Trophoblast cell (in vitro differentiated cells and primary cell): Measurements from ENCODE around the gene SRP9.
A peak's percentile ranks its signal among the peaks of the same experiment; 100 is the strongest.

Source experiments
- DNase-seq, 2 donors: peaks; one replicate each; pipeline ENCODE4 v3.0.0-alpha.2; 2016
- H2AFZ ChIP-seq: 2 replicates; pipeline ENCODE4 v1.6.1; 2013; ENCODE audit warnings: low read length, moderate library complexity, mild to moderate bottlenecking; ENCODE audit not compliant: insufficient read depth, poor library complexity
- H2AK5ac ChIP-seq: 2 replicates; pipeline ENCODE4 v1.6.1; 2013; ENCODE audit warnings: mild to moderate bottlenecking, low read length
- H2BK120ac ChIP-seq: 2 replicates; pipeline ENCODE4 v1.6.1; 2013; ENCODE audit warnings: low read length, mild to moderate bottlenecking, moderate library complexity; ENCODE audit not compliant: insufficient read depth, poor library complexity
- H2BK12ac ChIP-seq: 2 replicates; pipeline ENCODE4 v1.6.1; 2013; ENCODE audit warnings: mild to moderate bottlenecking, low read length, moderate library complexity
- H2BK5ac ChIP-seq: 2 replicates; pipeline ENCODE4 v1.6.1; 2013; ENCODE audit warnings: low read length, low read depth, moderate library complexity, mild to moderate bottlenecking; ENCODE audit not compliant: poor library complexity
- H3K14ac ChIP-seq: 2 replicates; pipeline ENCODE4 v1.6.1; 2013; ENCODE audit warnings: mild to moderate bottlenecking, low read length
- H3K18ac ChIP-seq: 2 replicates; pipeline ENCODE4 v1.6.1; 2013; ENCODE audit warnings: mild to moderate bottlenecking, low read length
- H3K23ac ChIP-seq: 2 replicates; pipeline ENCODE4 v1.6.1; 2013; ENCODE audit warnings: low read length
- H3K27ac ChIP-seq: 2 replicates; pipeline ENCODE4 v1.5.1; 2013; ENCODE audit warnings: low read depth, mild to moderate bottlenecking, inconsistent platforms, low read length, moderate library complexity
- H3K27me3 ChIP-seq: 2 replicates; pipeline ENCODE4 v1.6.1; 2013; ENCODE audit warnings: inconsistent platforms, mild to moderate bottlenecking, low read length, moderate library complexity; ENCODE audit not compliant: insufficient read depth
- H3K36me3 ChIP-seq, 2 experiments: 1 replicate in 1 of 2; 2 replicates in 1 of 2; pipeline ENCODE4 v1.6.1; 2013; ENCODE audit warnings: low read length in 2 of 2, mild to moderate bottlenecking in 2 of 2, moderate library complexity in 1 of 2; ENCODE audit not compliant: insufficient read depth in 2 of 2, control insufficient read depth in 1 of 2
- H3K4ac ChIP-seq: 2 replicates; pipeline ENCODE4 v1.6.1; 2013; ENCODE audit warnings: low read depth, mild to moderate bottlenecking, low read length, moderate library complexity
- H3K4me1 ChIP-seq, 2 experiments: 1 replicate in 1 of 2; 2 replicates in 1 of 2; pipeline ENCODE4 v1.6.1; 2013; ENCODE audit warnings: low read length in 2 of 2, mild to moderate bottlenecking in 2 of 2, moderate library complexity in 1 of 2; ENCODE audit not compliant: insufficient read depth in 2 of 2, control insufficient read depth in 1 of 2
- H3K4me2 ChIP-seq: 2 replicates; pipeline ENCODE4 v1.6.1; 2013; ENCODE audit warnings: inconsistent platforms, mild to moderate bottlenecking, low read length, moderate library complexity
- H3K4me3 ChIP-seq: 2 replicates; pipeline ENCODE4 v1.5.1; 2013; ENCODE audit warnings: mild to moderate bottlenecking, low read depth, low read length, inconsistent platforms
- H3K79me1 ChIP-seq: one replicate; pipeline ENCODE4 v1.6.1; 2013; ENCODE audit warnings: low read length
- H3K79me2 ChIP-seq: 2 replicates; pipeline ENCODE4 v1.6.1; 2013; ENCODE audit warnings: low read length, mild to moderate bottlenecking; ENCODE audit not compliant: control insufficient read depth, insufficient read depth, poor library complexity
- H3K9ac ChIP-seq: 2 replicates; pipeline ENCODE4 v1.6.1; 2013; ENCODE audit warnings: mild to moderate bottlenecking, low read length
- H3K9me3 ChIP-seq: 2 replicates; pipeline ENCODE4 v1.6.1; 2013; ENCODE audit warnings: low read depth, mild to moderate bottlenecking, control low read depth, inconsistent platforms, low read length; ENCODE audit not compliant: insufficient read depth
- H4K12ac ChIP-seq: 2 replicates; pipeline ENCODE4 v1.6.1; 2013; ENCODE audit warnings: low read depth, mild to moderate bottlenecking, low read length, moderate library complexity
- H4K8ac ChIP-seq: 2 replicates; pipeline ENCODE4 v1.6.1; 2013; ENCODE audit warnings: low read depth, mild to moderate bottlenecking, low read length, moderate library complexity
- H4K91ac ChIP-seq: one replicate; pipeline ENCODE4 v1.6.1; 2013; ENCODE audit warnings: low read depth, mild to moderate bottlenecking, low read length, moderate library complexity
- WGBS: extraction: QIAGEN DNeasy Blood & Tissue Kit; methylation state at CpG from one replicate; pipeline ENCODE4 v1.1.7; 2013; ENCODE audit warnings: missing lambda C conversion rate; ENCODE audit not compliant: insufficient read length, insufficient coverage; ENCODE audit errors: extremely low coverage; 5-methylcytosine and 5-hydroxymethylcytosine counted together

The SRP9 gene

DNA sequence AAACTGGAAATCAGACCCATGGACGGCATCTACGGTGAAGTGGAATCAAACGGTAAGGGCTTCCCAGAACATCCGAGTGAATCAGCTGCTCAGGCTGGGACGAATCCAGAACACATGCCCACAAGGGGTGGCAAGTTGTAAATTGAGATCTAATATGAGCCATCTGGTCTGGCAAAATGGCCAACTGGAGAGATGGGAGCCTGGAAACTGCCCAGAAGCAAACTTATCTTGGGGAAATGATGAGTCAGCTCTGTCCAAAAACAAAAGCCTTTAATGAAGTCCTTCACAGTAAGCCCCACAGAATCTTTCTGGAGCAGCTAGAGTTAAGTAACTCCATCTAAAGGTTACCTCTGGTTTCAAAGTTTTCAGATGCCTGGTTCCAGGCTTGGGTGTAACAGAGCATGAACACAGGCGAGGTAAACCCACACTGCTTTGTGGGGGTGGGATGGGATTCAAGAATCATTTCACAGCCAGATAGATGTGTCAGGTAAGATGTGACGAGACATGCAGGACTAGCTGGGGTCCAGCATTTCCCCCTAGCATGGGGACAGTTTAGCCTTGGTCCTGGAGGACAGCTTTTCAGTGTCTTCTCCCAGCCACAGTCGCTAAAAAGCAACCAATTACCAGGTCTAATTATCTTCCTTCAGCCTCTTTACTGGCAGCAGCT, 10.5 kb upstream of the SRP9 start:
- Histone ChIP-seq H3K14ac (peak overlapping the region; percentile 36), H4K12ac (peak overlapping the region; percentile 35), H3K79me1 (peaks cover 38% of the 10 kb centered on the region), H2BK120ac (peak overlapping the region; percentile 86), H3K9ac (no peak overlapping the region), H3K4me2 (no peak overlapping the region), H3K23ac (no peak overlapping the region), H4K8ac (peak overlapping the region; percentile 70), H3K9me3 (no peaks in the 10 kb centered on the region), H3K4me3 (no peak overlapping the region), H3K4ac (peak overlapping the region; percentile 65), H3K36me3 (no peaks in the 10 kb centered on the region), H3K27ac (peak overlapping the region; percentile 83), H3K4me1 (peaks cover 50 to 63% of the 10 kb centered on the region in 2 experiments), H2BK5ac (peak overlapping the region; percentile 67), H2AK5ac (peak overlapping the region; percentile 88), H4K91ac (peak overlapping the region; percentile 95), H3K27me3 (no peaks in the 10 kb centered on the region), H2BK12ac (peak overlapping the region; percentile 74), H3K79me2 (peaks cover 5% of the 10 kb centered on the region), H2AFZ (peak overlapping the region; percentile 1), H3K18ac (peak overlapping the region; percentile 78)
- no CpG with 5 or more reads among the region's 8 CpGs for WGBS
- no peak for DNase-seq

DNA sequence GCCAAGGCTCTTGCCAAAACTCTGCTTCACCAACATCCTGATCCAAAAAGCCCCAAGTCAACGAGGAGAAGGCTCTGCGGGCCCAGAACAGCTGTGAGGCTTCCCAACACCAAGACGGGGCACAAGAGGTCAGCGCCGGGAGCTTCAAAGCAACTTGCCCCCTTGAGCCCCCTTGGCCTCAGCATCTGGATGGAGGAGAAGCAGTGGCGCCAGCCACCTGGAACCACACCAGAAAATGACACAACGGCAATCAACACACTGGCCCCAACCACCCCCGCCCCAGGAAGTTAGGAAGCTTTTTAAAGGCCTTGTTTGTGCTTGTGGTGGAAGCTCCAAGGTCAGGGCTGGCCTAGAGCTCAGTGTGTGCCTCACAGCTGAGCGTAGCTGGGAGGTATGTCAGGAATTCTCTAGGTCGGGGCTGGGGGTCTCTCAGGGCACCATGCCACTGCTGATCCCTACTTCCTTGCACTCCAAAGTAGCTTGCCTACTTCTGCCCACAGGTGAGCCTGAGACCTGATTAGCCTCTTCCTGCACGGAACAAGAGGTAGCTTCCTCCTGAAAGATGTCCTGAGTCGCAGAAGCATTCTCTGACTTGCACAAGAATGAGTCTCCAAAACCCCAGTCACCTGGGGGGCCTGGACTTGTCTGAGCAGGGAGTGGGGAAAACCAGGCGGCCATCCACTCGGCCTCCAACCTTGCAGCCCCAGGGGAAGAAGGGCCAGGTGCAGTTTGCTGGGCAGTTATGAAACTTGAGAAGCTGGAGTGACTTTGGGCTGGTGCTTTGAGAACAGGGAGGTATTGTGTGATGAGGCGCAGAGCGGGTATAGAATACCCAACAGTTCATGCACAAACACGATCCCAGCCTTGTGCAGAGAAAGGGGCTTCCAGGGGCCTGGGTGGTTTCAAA, 9.7 kb upstream of the SRP9 start:
- no CpG with 5 or more reads among the region's 17 CpGs for WGBS
- no peak overlapping the region for H3K4me3 ChIP-seq
- H3K27ac ChIP-seq = peak overlapping the region; percentile 83
- no peak overlapping the region for H3K23ac ChIP-seq
- H3K4ac ChIP-seq = peak overlapping the region; percentile 65
- no peak overlapping the region for H2AFZ ChIP-seq
- peak overlapping the region; percentile 70 for H4K8ac ChIP-seq
- H4K12ac ChIP-seq = peak overlapping the region; percentile 35
- peak overlapping the region; percentile 78 for H3K18ac ChIP-seq
- H3K36me3 ChIP-seq = no peaks in the 10 kb centered on the region
- H3K4me1 ChIP-seq = peaks cover 50 to 63% of the 10 kb centered on the region in 2 experiments
- H2AK5ac ChIP-seq = peak overlapping the region; percentile 88
- H2BK12ac ChIP-seq = peak overlapping the region; percentile 74
- H2BK120ac ChIP-seq = peak overlapping the region; percentile 86
- H3K27me3 ChIP-seq = no peaks in the 10 kb centered on the region
- no peak overlapping the region for H3K9ac ChIP-seq
- H4K91ac ChIP-seq = peak overlapping the region; percentile 95
- H3K4me2 ChIP-seq = peak overlapping the region; percentile 35
- peak overlapping the region; percentile 71 for H2BK5ac ChIP-seq
- peak; percentile 20 to 34 for DNase-seq
- peaks cover 32% of the 10 kb centered on the region for H3K79me1 ChIP-seq
- no peaks in the 10 kb centered on the region for H3K9me3 ChIP-seq
- peak overlapping the region; percentile 59 for H3K14ac ChIP-seq
- peaks cover 5% of the 10 kb centered on the region for H3K79me2 ChIP-seq

DNA sequence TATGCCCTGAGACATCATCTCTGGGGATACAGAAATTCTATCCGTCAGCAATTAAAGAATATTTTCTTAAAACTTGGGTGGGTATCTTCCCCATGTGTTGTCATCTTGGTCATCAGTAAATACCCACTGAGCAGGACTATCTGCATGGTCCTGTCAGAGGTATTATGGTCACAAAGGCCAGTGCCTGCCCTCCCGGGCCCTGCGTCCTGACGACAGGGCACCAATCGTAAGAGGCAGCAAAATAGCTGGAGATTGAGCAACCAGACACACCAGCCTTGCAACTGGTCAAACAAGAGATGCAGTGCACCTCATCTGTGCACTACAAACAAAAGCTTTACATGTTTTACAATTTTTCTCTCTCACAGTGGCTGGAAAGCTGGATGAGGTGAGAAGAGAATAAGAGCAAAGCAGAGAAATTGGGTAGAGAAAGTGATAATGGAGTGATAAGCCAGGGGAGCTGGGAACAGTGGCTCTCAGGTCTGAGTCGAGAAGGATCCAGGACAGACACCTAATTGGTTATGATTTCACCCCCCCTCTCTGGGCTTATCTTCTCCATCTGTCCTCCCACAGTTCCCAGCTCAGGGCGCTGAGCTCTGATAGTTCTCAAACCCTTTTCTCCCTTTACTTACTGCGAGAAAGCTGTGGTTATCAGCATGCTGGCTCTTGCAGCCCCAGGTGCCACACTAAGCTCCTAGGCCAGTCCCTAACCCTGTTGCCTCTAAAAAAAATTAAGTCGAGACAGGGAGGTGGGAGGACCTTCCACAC, 8.8 kb upstream of the SRP9 start:
- Histone ChIP-seq H3K79me2 (peaks cover 5% of the 10 kb centered on the region), H2BK12ac (peak overlapping the region; percentile 51), H3K9ac (no peak overlapping the region), H3K4me1 (peaks cover 43 to 63% of the 10 kb centered on the region in 2 experiments), H3K14ac (peak overlapping the region; percentile 59), H3K4me2 (peak overlapping the region; percentile 12), H3K36me3 (no peaks in the 10 kb centered on the region), H3K4ac (no peak overlapping the region), H4K8ac (peak overlapping the region; percentile 13), H2AFZ (no peak overlapping the region), H2BK120ac (peak overlapping the region; percentile 70), H3K9me3 (no peaks in the 10 kb centered on the region), H3K23ac (no peak overlapping the region), H3K4me3 (no peak overlapping the region), H4K12ac (no peak overlapping the region), H3K27me3 (no peaks in the 10 kb centered on the region), H2BK5ac (peak overlapping the region; percentile 71), H4K91ac (peak overlapping the region; percentile 74), H3K79me1 (peaks cover 32% of the 10 kb centered on the region), H3K27ac (peak overlapping the region; percentile 83), H2AK5ac (peak overlapping the region; percentile 53), H3K18ac (peak overlapping the region; percentile 15)
- WGBS = no CpG with 5 or more reads among the region's 9 CpGs
- peak; percentile 60 to 80 for DNase-seq

DNA sequence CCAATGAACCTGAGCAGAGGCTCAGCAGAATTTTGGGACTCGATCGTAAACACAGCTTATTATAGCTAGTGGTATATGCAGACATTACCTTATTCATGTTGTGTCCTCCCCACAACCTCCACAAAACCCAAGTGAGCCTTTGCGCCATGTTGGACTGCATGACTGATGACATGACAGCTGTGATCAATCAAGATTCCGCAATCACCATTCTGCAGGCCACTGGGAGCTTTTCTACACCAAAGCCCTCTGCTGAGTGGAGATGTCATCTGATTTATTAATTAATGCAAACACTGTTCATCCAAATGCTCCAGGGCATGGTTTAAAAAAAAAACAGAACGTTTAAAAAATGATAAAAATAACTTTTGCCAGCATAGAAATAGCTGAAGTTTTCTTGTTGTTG, 7.9 kb upstream of the SRP9 start:
- H3K14ac ChIP-seq = no peak overlapping the region
- no peak overlapping the region for H2AFZ ChIP-seq
- no peak overlapping the region for H4K12ac ChIP-seq
- peak overlapping the region; percentile 5 for H2BK5ac ChIP-seq
- H3K9ac ChIP-seq = no peak overlapping the region
- no peaks in the 10 kb centered on the region for H3K9me3 ChIP-seq
- no peak overlapping the region for H3K4me2 ChIP-seq
- H3K4me1 ChIP-seq = peaks cover 41 to 58% of the 10 kb centered on the region in 2 experiments
- H3K23ac ChIP-seq = no peak overlapping the region
- peak overlapping the region; percentile 37 for H4K91ac ChIP-seq
- no peak overlapping the region for H3K4me3 ChIP-seq
- H2BK12ac ChIP-seq = no peak overlapping the region
- no peaks in the 10 kb centered on the region for H3K27me3 ChIP-seq
- DNase-seq = no peak
- no peak overlapping the region for H3K18ac ChIP-seq
- H3K27ac ChIP-seq = peak overlapping the region; percentile 83
- H3K4ac ChIP-seq = no peak overlapping the region
- no peaks in the 10 kb centered on the region for H3K36me3 ChIP-seq
- H3K79me2 ChIP-seq = peaks cover 5% of the 10 kb centered on the region
- no peak overlapping the region for H2BK120ac ChIP-seq
- peaks cover 30% of the 10 kb centered on the region for H3K79me1 ChIP-seq
- WGBS = no CpG with 5 or more reads among the region's 5 CpGs
- H4K8ac ChIP-seq = no peak overlapping the region
- H2AK5ac ChIP-seq = no peak overlapping the region
